Activated CD4-positive, alpha-beta T cell treated with anti-CD3 and anti-CD28 coated beads for 36 hours (primary cell): Measurements from ENCODE around the gene SERP2. TPM values are rescaled to one million over a fixed set of nuclear protein-coding genes. Genes with fewer than 3 reads are reported as not detected.
"Not testable (repeated sequence)": the region's sequence is repeated elsewhere in the genome, so short reads cannot be mapped to it uniquely, and the experiment has no call there.

ENCODE experiments used
- ATAC-seq: fragments of 200-7000 bp; cut with Tn5 transposase; one replicate; pipeline ENCODE4 v1.10.0; 2021; ENCODE audit warnings: mild to moderate bottlenecking, moderate library complexity
- CTCF ChIA-PET: fragments of 350-600 bp; sonication (Branson Sonifier 250); formaldehyde crosslinking; loops from one replicate; lab custom pipeline; 2021; ENCODE audit warnings: antibody characterized with exemption; lab: Charles Lee
- POLR2A ChIA-PET: fragments of 350-600 bp; sonication (Branson Sonifier 250); formaldehyde crosslinking; loops from one replicate; lab custom pipeline; 2021; ENCODE audit warnings: antibody characterized with exemption, inconsistent platforms; lab: Charles Lee
- DNase-seq: peaks from one replicate; pipeline ENCODE4 v3.0.0-alpha.2; 2020
- H3K27ac Mint-ChIP-seq: one replicate; pipeline ENCODE4 v1.8.0; 2021; ENCODE audit warnings: mixed read lengths
- H3K27me3 Mint-ChIP-seq: one replicate; pipeline ENCODE4 v1.8.0; 2021; ENCODE audit warnings: mixed read lengths
- H3K36me3 Mint-ChIP-seq: one replicate; pipeline ENCODE4 v1.8.0; 2021; ENCODE audit warnings: low read depth, mixed read lengths
- H3K4me1 Mint-ChIP-seq: one replicate; pipeline ENCODE4 v1.8.0; 2021; ENCODE audit warnings: mixed read lengths
- H3K4me3 Mint-ChIP-seq: one replicate; pipeline ENCODE4 v1.8.0; 2021; ENCODE audit warnings: mild to moderate bottlenecking, moderate library complexity, mixed read lengths
- H3K9me3 Mint-ChIP-seq: one replicate; pipeline ENCODE4 v1.8.0; 2021; ENCODE audit warnings: low read depth, mixed read lengths
- intact Hi-C, 2 experiments: fragments of 100-400 bp; cut with DNase I in 1 of 2; cut with micrococcal nuclease in 1 of 2; formaldehyde crosslinking; loops; one replicate each; pipeline versions ENCODE4 v1.14.2 to v1.15.1; 2022 to 2024; cut with DNase I, micrococcal nuclease
- total RNA-seq, 2 experiments: library from RNA; stranded (reverse); gene quantifications; one replicate each; pipeline ENCODE4 v1.2.3, GENCODE V29; 2021

Gene SERP2
- under 1 TPM; 0.63 to 0.98 TPM for total RNA-seq

GRCh38 chr13:44373601-44374347 lies at the start of gene SERP2:
Gene SERP2 (plus strand): TSS chr13:44373824. CDS start chr13:44374026, 202 bp downstream.
- ATAC-seq = peak; percentile 51

GRCh38 chr13:44326961-44327360 lies 46.7 kb upstream of the SERP2 start:
- H3K27ac Mint-ChIP-seq = no peak overlapping the region
- no peak for DNase-seq
- CTCF ChIA-PET = interaction anchor here (0.6 kb wide), 1 partner anchor 12 kb away, joined by 5 read pairs; no protein-coding TSS in a partner anchor
- H3K4me3 Mint-ChIP-seq = no peak overlapping the region
- peaks cover 8% of the 10 kb centered on the region for H3K4me1 Mint-ChIP-seq
- POLR2A ChIA-PET = no interaction called here
- no peaks in the 10 kb centered on the region for H3K9me3 Mint-ChIP-seq
- no peak for ATAC-seq
- no peaks in the 10 kb centered on the region for H3K36me3 Mint-ChIP-seq
- peaks cover 6% of the 10 kb centered on the region for H3K27me3 Mint-ChIP-seq
- intact Hi-C loops = no loop called here

More at GRCh38 chr13:44373601-44374347, at the start of gene SERP2:
- intact Hi-C loops = loop anchor here in 1 of 2 experiments (10.0 kb wide), 1 partner anchor 179 kb away; no protein-coding TSS in a partner anchor
- H3K27me3 Mint-ChIP-seq = peaks cover 30% of the 10 kb centered on the region
- POLR2A ChIA-PET = no interaction called here
- peak within 1 kb of the TSS; percentile 36 for H3K4me3 Mint-ChIP-seq
- H3K36me3 Mint-ChIP-seq = no peaks in the 10 kb centered on the region
- CTCF ChIA-PET = no interaction called here
- H3K27ac Mint-ChIP-seq = peak within 1 kb of the TSS; percentile 43
- peak; percentile 31 for DNase-seq
- peaks cover 10% of the 10 kb centered on the region for H3K4me1 Mint-ChIP-seq
- H3K9me3 Mint-ChIP-seq = no peaks in the 10 kb centered on the region

- not testable (repeated sequence) for DNase-seq
Observed at GRCh38 chr13:44329041-44329440, 44.6 kb upstream of the SERP2 start.

GRCh38 chr13:44329909-44330545 lies 43.6 kb upstream of the SERP2 start:
- POLR2A ChIA-PET = no interaction called here
- Mint-ChIP-seq H3K4me3 (no peak overlapping the region), H3K27ac (no peak overlapping the region), H3K36me3 (no peaks in the 10 kb centered on the region), H3K9me3 (no peaks in the 10 kb centered on the region), H3K4me1 (peaks cover 8% of the 10 kb centered on the region), H3K27me3 (peaks cover 6% of the 10 kb centered on the region)
- intact Hi-C loops = no loop called here
- DNase-seq (no peak), ATAC-seq (no peak)
- CTCF ChIA-PET = no interaction called here

More at GRCh38 chr13:44329041-44329440, 44.6 kb upstream of the SERP2 start:
- POLR2A ChIA-PET, CTCF ChIA-PET, H3K27ac Mint-ChIP-seq, ATAC-seq, H3K36me3 Mint-ChIP-seq, H3K4me1 Mint-ChIP-seq, H3K4me3 Mint-ChIP-seq, intact Hi-C loops, H3K9me3 Mint-ChIP-seq, H3K27me3 Mint-ChIP-seq: not testable (repeated sequence)

- H3K27me3 Mint-ChIP-seq = peaks cover 6% of the 10 kb centered on the region
- no peaks in the 10 kb centered on the region for H3K36me3 Mint-ChIP-seq
- peaks cover 8% of the 10 kb centered on the region for H3K4me1 Mint-ChIP-seq
- ChIA-PET CTCF (interaction anchor here (1.0 kb wide), 1 partner anchor 420 kb away, joined by 3 read pairs; no protein-coding TSS in a partner anchor), POLR2A (no interaction called here)
- H3K9me3 Mint-ChIP-seq = no peaks in the 10 kb centered on the region
- ATAC-seq = peak; percentile 98
- intact Hi-C loops = no loop called here
- no peak overlapping the region for H3K27ac Mint-ChIP-seq
- DNase-seq = peak; percentile 43
- no peak overlapping the region for H3K4me3 Mint-ChIP-seq
Observed at GRCh38 chr13:44331446-44331845, 42.2 kb upstream of the SERP2 start.

- no peaks in the 10 kb centered on the region for H3K9me3 Mint-ChIP-seq
- no peak overlapping the region for H3K4me3 Mint-ChIP-seq
- no peaks in the 10 kb centered on the region for H3K36me3 Mint-ChIP-seq
- CTCF ChIA-PET = interaction anchor here (0.7 to 1.1 kb wide), 3 partner anchors 25 to 421 kb away, joined by 3 read pairs; no protein-coding TSS in a partner anchor
- peaks cover 6% of the 10 kb centered on the region for H3K27me3 Mint-ChIP-seq
- DNase-seq (no peak), ATAC-seq (no peak)
- no peak overlapping the region for H3K27ac Mint-ChIP-seq
- intact Hi-C loops = no loop called here
- peaks cover 8% of the 10 kb centered on the region for H3K4me1 Mint-ChIP-seq
- POLR2A ChIA-PET = no interaction called here
Observed at GRCh38 chr13:44331912-44332851, 41.4 kb upstream of the SERP2 start.

- intact Hi-C loops = no loop called here
- DNase-seq (no peak), ATAC-seq (no peak)
- Mint-ChIP-seq H3K9me3 (no peaks in the 10 kb centered on the region), H3K36me3 (no peaks in the 10 kb centered on the region), H3K27ac (no peak overlapping the region), H3K4me3 (no peak overlapping the region), H3K27me3 (peaks cover 1% of the 10 kb centered on the region), H3K4me1 (peaks cover 8% of the 10 kb centered on the region)
- POLR2A ChIA-PET = no interaction called here
- CTCF ChIA-PET = interaction anchor here (0.8 kb wide), 1 partner anchor 59 kb away, joined by 3 read pairs; no protein-coding TSS in a partner anchor
Observed at GRCh38 chr13:44333950-44334655, 39.5 kb upstream of the SERP2 start.

- intact Hi-C loops = no loop called here
- POLR2A ChIA-PET = no interaction called here
- Mint-ChIP-seq H3K9me3 (no peaks in the 10 kb centered on the region), H3K27ac (no peak overlapping the region), H3K4me1 (peaks cover 8% of the 10 kb centered on the region), H3K36me3 (no peaks in the 10 kb centered on the region), H3K27me3 (no peaks in the 10 kb centered on the region), H3K4me3 (no peak overlapping the region)
- DNase-seq (no peak), ATAC-seq (no peak)
- CTCF ChIA-PET = no interaction called here
Observed at GRCh38 chr13:44334751-44335150, 38.9 kb upstream of the SERP2 start.

GRCh38 chr13:44336934-44337333 lies 36.7 kb upstream of the SERP2 start:
- intact Hi-C loops = no loop called here
- DNase-seq = no peak
- CTCF ChIA-PET = no interaction called here
- ATAC-seq = no peak
- POLR2A ChIA-PET = no interaction called here
- Mint-ChIP-seq H3K27me3 (no peaks in the 10 kb centered on the region), H3K4me1 (peaks cover under 1% of the 10 kb centered on the region), H3K9me3 (no peaks in the 10 kb centered on the region), H3K4me3 (no peak overlapping the region), H3K36me3 (no peaks in the 10 kb centered on the region), H3K27ac (no peak overlapping the region)

- H3K36me3 Mint-ChIP-seq = no peaks in the 10 kb centered on the region
- H3K4me1 Mint-ChIP-seq = no peaks in the 10 kb centered on the region
- H3K4me3 Mint-ChIP-seq = no peak overlapping the region
- ChIA-PET CTCF (no interaction called here), POLR2A (no interaction called here)
- ATAC-seq = peak; percentile 36
- no peaks in the 10 kb centered on the region for H3K9me3 Mint-ChIP-seq
- intact Hi-C loops = no loop called here
- DNase-seq = no peak
- no peak overlapping the region for H3K27ac Mint-ChIP-seq
- no peaks in the 10 kb centered on the region for H3K27me3 Mint-ChIP-seq
Observed at GRCh38 chr13:44337581-44337980, 36.0 kb upstream of the SERP2 start.

- CTCF ChIA-PET = no interaction called here
- POLR2A ChIA-PET = no interaction called here
- no peaks in the 10 kb centered on the region for H3K4me1 Mint-ChIP-seq
- H3K27me3 Mint-ChIP-seq = no peaks in the 10 kb centered on the region
- no peak overlapping the region for H3K4me3 Mint-ChIP-seq
- H3K36me3 Mint-ChIP-seq = no peaks in the 10 kb centered on the region
- H3K27ac Mint-ChIP-seq = no peak overlapping the region
- DNase-seq = no peak
- H3K9me3 Mint-ChIP-seq = no peaks in the 10 kb centered on the region
- intact Hi-C loops = no loop called here
- ATAC-seq = no peak
Observed at GRCh38 chr13:44340508-44340907, 33.1 kb upstream of the SERP2 start.
